Kidney (tissue), 14 donors: ENCODE results near the gene MED26. TPM values are rescaled to one million over a fixed set of nuclear protein-coding genes. Genes with fewer than 3 reads are reported as not detected.
"Not testable (repeated sequence)": the region's sequence is repeated elsewhere in the genome, so short reads cannot be mapped to it uniquely, and the experiment has no call there.

ENCODE experiments used
- DNase-seq, 5 donors: peaks; one replicate each; pipeline ENCODE4 v3.0.0-alpha.2; 2013 to 2020
- FAIRE-seq: peaks from 2 replicates; lab custom pipeline; 2012; peaks lifted over from hg19 to GRCh38; lab: Jason Lieb, UNC
- H3K27ac ChIP-seq, 2 donors: one replicate each; pipeline ENCODE4 v1.7.0; 2013; ENCODE audit warnings: low read depth in 2 of 2, low read length in 2 of 2, inconsistent platforms in 1 of 2
- H3K27me3 ChIP-seq: one replicate; pipeline ENCODE4 v1.7.1; 2013; ENCODE audit warnings: low read length, inconsistent platforms; ENCODE audit not compliant: control insufficient read depth, insufficient read depth
- H3K36me3 ChIP-seq, 3 donors: one replicate each; pipeline versions ENCODE4 v1.7.0 to v1.7.1; 2013; ENCODE audit warnings: low read length in 3 of 3, control low read depth in 1 of 3, inconsistent platforms in 1 of 3; ENCODE audit not compliant: insufficient read depth in 3 of 3, control insufficient read depth in 2 of 3
- H3K4me1 ChIP-seq, 3 donors: one replicate each; pipeline versions ENCODE4 v1.7.0 to v1.7.1; 2013; ENCODE audit warnings: low read length in 3 of 3, inconsistent platforms in 1 of 3, low read depth in 1 of 3; ENCODE audit not compliant: control insufficient read depth in 2 of 3, insufficient read depth in 2 of 3
- H3K4me3 ChIP-seq, 3 donors: one replicate each; pipeline versions ENCODE4 v1.7.0 to v1.8.1; 2013; ENCODE audit warnings: low read length in 3 of 3, control low read depth in 1 of 3, inconsistent platforms in 1 of 3
- H3K9ac ChIP-seq, 3 donors: one replicate each; pipeline versions ENCODE4 v1.7.0 to v1.7.1; 2013; ENCODE audit warnings: low read length in 3 of 3, control low read depth in 1 of 3, inconsistent platforms in 1 of 3
- H3K9me3 ChIP-seq, 3 donors: one replicate each; pipeline versions ENCODE4 v1.7.0 to v1.7.1; 2013; ENCODE audit warnings: low read length in 3 of 3, control low read depth in 1 of 3, inconsistent platforms in 1 of 3; ENCODE audit not compliant: control insufficient read depth in 2 of 3, insufficient read depth in 1 of 3
- intact Hi-C: fragments of 100-400 bp; cut with DNase I; formaldehyde crosslinking; loops from one replicate; pipeline ENCODE4 v1.11.1; 2022
- polyA plus RNA-seq: library from polyadenylated mRNA; stranded (reverse); fragments of 350-450 nt; fragmentation: Illumina TruSeq; extraction: RNeasy Lipid Tissue Mini Kit (QIAGEN cat#74804); gene quantifications from one replicate; pipeline ENCODE4 v1.2.3, GENCODE V29; 2014; ENCODE audit warnings: low read depth, low replicate concordance; ENCODE audit not compliant: insufficient read depth
- total RNA-seq: library from RNA; stranded (reverse); fragmentation: NEBNext Ultra II Directional; extraction: Animal tissue kit (Norgen Biotek cat#: 25700); gene quantifications from one replicate; pipeline ENCODE4 v1.2.1, GENCODE V29; 2021
- TF ChIP-seq, protein P1 (sequence below): IDR thresholded peaks from 3 replicates; pipeline ENCODE4 v1.5.1; 2012; ENCODE audit warnings: mild to moderate bottlenecking, moderate library complexity, borderline replicate concordance; ENCODE audit not compliant: insufficient read depth; ENCODE audit errors: extremely low read depth
- donor health status: control.
- donor health status: control.
- donor health status: control.
- donor health status: control.
- donor health status: control.
- donor health status: DM: yes; HTN: yes; CAD: no.
- donor health status: Normal renal cell carcinoma (clear cell type).

MED26 gene
- total and polyA plus RNA-seq, 2 donors from 2014 or later: 3.6 to 11.8 TPM

DNA sequence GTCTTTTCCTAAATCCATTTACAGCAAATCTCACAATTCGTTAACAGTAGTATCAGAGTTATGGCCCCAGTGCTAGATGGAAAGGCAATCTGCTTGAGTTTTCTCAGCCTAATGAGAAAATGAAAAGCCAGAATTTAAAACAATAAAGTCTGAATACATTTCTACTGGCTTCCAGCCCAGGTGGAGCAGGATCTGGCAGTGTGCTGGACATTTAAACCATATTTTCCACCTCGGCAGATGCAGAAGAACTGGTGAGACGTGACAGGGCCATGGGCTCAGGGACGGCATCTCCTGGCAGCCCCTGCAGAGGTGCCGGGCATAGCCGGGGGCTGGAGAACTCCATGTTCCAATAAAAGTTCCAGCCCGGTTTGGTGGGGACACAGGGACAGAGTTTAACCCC is 24.9 kb upstream of the MED26 start:
- FAIRE-seq: no peak
- H3K27ac ChIP-seq: no peak overlapping the region
- TF ChIP-seq, protein P1, sequence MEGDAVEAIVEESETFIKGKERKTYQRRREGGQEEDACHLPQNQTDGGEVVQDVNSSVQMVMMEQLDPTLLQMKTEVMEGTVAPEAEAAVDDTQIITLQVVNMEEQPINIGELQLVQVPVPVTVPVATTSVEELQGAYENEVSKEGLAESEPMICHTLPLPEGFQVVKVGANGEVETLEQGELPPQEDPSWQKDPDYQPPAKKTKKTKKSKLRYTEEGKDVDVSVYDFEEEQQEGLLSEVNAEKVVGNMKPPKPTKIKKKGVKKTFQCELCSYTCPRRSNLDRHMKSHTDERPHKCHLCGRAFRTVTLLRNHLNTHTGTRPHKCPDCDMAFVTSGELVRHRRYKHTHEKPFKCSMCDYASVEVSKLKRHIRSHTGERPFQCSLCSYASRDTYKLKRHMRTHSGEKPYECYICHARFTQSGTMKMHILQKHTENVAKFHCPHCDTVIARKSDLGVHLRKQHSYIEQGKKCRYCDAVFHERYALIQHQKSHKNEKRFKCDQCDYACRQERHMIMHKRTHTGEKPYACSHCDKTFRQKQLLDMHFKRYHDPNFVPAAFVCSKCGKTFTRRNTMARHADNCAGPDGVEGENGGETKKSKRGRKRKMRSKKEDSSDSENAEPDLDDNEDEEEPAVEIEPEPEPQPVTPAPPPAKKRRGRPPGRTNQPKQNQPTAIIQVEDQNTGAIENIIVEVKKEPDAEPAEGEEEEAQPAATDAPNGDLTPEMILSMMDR: no peak
- H3K4me1 ChIP-seq: peaks cover 0 to 4% (median 3%) of the 10 kb centered on the region in 3 donors
- H3K9ac ChIP-seq: no peak overlapping the region
- H3K27me3 ChIP-seq: no peaks in the 10 kb centered on the region
- DNase-seq: no peak
- no peaks in the 10 kb centered on the region for H3K9me3 ChIP-seq
- peaks cover 15 to 49% (median 37%) of the 10 kb centered on the region in 3 donors for H3K36me3 ChIP-seq
- no peak overlapping the region for H3K4me3 ChIP-seq
- intact Hi-C loops: no loop called here

DNA sequence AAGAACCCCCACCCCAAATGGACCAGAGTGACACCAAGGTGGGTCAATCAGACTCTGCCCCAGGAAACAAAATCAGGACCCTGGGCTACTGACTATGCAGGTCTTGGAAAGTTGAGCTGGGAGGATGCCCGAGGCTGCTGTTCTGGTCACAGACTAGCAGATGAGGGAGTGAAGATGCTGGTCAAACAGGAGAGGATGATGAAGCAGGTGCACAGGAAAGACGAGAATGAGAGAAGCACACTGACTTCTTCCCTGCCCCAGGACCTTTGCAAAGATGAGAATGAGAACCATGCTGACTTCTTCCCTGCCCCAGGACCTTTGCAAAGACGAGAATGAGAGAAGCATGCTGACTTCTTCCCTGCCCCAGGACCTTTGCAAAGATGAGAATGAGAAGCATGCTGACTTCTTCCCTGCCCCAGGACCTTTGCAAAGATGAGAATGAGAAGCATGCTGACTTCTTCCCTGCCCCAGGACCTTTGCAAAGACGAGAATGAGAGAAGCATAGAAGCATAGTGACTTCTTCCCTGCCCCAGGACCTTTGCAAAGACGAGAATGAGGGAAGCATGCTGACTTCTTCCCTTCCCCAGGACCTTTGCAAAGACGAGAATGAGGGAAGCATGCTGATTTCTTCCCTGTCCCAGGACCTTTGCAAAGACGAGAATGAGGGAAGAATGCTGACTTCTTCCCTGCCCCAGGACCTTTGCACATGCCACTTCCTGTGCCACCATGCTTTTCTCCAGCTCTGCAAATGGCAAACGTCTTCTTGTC is 23.6 kb upstream of the MED26 start:
- H3K4me1 ChIP-seq, FAIRE-seq, intact Hi-C loops: not testable (repeated sequence)

DNA sequence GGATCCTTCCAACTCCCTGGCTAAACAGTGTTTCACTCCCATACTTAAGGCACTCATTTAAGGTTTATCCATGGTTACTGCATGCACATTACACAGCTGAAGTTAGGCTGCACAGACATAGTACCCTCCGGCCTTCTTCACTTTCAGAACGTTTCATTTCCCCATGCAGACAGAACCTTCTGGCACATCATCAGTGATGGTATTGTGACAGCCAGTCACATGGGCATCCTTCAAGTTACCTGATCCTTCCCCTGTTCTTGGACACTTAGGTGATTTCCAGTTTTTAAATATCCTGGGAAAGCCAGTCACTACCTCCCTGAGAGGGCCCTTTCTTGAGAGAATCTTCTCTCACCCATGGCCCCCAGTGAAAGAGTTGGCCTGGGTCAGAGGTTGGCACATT is 22.8 kb upstream of the MED26 start:
- peaks cover 0 to 3% (median 0%) of the 10 kb centered on the region in 3 donors for H3K4me1 ChIP-seq
- no peak overlapping the region for H3K9ac ChIP-seq
- intact Hi-C loops: no loop called here
- H3K27ac ChIP-seq: no peak overlapping the region
- no peaks in the 10 kb centered on the region for H3K27me3 ChIP-seq
- no peak overlapping the region for H3K4me3 ChIP-seq
- FAIRE-seq (no peak), DNase-seq (no peak)
- H3K9me3 ChIP-seq: no peaks in the 10 kb centered on the region
- H3K36me3 ChIP-seq: peaks cover 20 to 51% (median 35%) of the 10 kb centered on the region in 3 donors
- TF ChIP-seq, protein P1: no peak

More for the DNA sequence above, 23.6 kb upstream of the MED26 start:
- not testable (repeated sequence) for H3K27me3 ChIP-seq, H3K27ac ChIP-seq, H3K4me3 ChIP-seq, H3K9ac ChIP-seq, H3K9me3 ChIP-seq, DNase-seq
- peaks cover 18 to 46% (median 32%) of the 10 kb centered on the region in 3 donors for H3K36me3 ChIP-seq

DNA sequence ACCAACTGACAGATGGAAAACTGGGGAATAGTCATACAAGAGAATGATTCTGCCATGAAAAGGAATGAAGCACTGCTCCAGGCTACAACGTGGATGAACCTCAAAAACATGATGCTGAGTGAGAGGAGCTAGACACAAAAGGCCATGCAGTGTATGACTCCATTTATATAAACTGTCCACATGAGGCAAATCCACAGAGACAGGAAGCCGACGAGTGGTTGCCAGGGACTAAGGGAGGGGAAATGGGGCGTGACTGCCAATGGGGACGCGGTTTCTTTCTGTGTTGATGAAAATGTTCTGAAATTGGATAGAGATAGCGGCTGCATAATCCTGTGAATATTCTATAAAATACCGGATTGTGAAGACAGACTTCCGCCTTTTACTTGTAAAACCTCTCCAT is 21.7 kb upstream of the MED26 start:
- intact Hi-C loops: no loop called here
- Histone ChIP-seq H3K9ac (no peak overlapping the region), H3K4me1 (peaks cover 0 to 3% (median 0%) of the 10 kb centered on the region in 3 donors), H3K9me3 (no peaks in the 10 kb centered on the region), H3K4me3 (no peak overlapping the region), H3K27ac (no peak overlapping the region), H3K27me3 (no peaks in the 10 kb centered on the region), H3K36me3 (peaks cover 23 to 52% (median 35%) of the 10 kb centered on the region in 3 donors)
- DNase-seq (peak in 2 of 5 donors; percentile 24 to 31), FAIRE-seq (no peak)
- TF ChIP-seq, protein P1: no peak
